Psoas muscle (tissue), 8 donors: ENCODE measurements around the gene NKX2-1. TPM values are rescaled to one million over a fixed set of nuclear protein-coding genes. Genes with fewer than 3 reads are reported as not detected.

ENCODE experiments used
- ATAC-seq, 4 donors: fragments of 200-7000 bp; cut with Tn5 transposase; one replicate each; pipeline ENCODE4 v1.9.1; 2020; ENCODE audit warnings: moderate library complexity in 3 of 4, mild to moderate bottlenecking in 2 of 4
- DNase-seq, 2 donors: peaks; one replicate each; pipeline ENCODE4 v3.0.0-alpha.2; 2020
- H3K27ac ChIP-seq: fragments of 200-600 bp; one replicate; pipeline ENCODE4 v1.8.0; 2022
- H3K27me3 ChIP-seq, 3 donors: fragments of 200-600 bp in 1 of 3; one replicate each; pipeline versions ENCODE4 v1.6.1 to v1.8.0; 2013 to 2022; ENCODE audit warnings: low read length in 2 of 3, mild to moderate bottlenecking in 2 of 3, moderate library complexity in 1 of 3; ENCODE audit not compliant: insufficient read depth in 3 of 3
- H3K36me3 ChIP-seq, 2 donors: fragments of 200-600 bp in 1 of 2; one replicate each; pipeline versions ENCODE4 v1.6.1 to v1.8.0; 2013 to 2022; ENCODE audit warnings: low read depth in 1 of 2, mild to moderate bottlenecking in 1 of 2, moderate library complexity in 1 of 2; ENCODE audit not compliant: insufficient read depth in 1 of 2
- H3K4me1 ChIP-seq: fragments of 200-600 bp; one replicate; pipeline ENCODE4 v1.8.0; 2022
- H3K4me3 ChIP-seq: fragments of 200-600 bp; one replicate; pipeline ENCODE4 v1.8.0; 2022; ENCODE audit warnings: mild to moderate bottlenecking
- H3K9me3 ChIP-seq: fragments of 200-600 bp; one replicate; pipeline ENCODE4 v1.8.0; 2022
- CTCF ChIP-seq: fragments of 200-600 bp; IDR thresholded peaks from one replicate; pipeline ENCODE4 v1.8.0; 2022; ENCODE audit warnings: antibody characterized with exemption
- WGBS, 3 donors: extraction: QIAGEN DNeasy Blood & Tissue Kit; methylation state at CpG; one replicate each; pipeline versions ENCODE4 v1.1.6 to v1.1.7; 2013; 5-methylcytosine and 5-hydroxymethylcytosine counted together
- intact Hi-C, 2 donors: fragments of 100-400 bp; cut with DNase I; formaldehyde crosslinking; loops; one replicate each; pipeline versions ENCODE4 v1.11.0 to v1.14.2; 2022
- polyA plus RNA-seq, 3 donors: library from polyadenylated mRNA; stranded (reverse); fragments of 200-250 nt; gene quantifications; one replicate each; pipeline ENCODE4 v1.2.3, GENCODE V29; 2013
- total RNA-seq, 4 donors: library from RNA; stranded (reverse); fragmentation: NEBNext Ultra II Directional in 2 of 4; extraction: Animal tissue kit (Norgen Biotek cat#: 25700) in 2 of 4; gene quantifications; one replicate each; pipeline versions ENCODE4 v1.2.1 to v1.2.4, GENCODE V29; 2021 to 2023
- donor health status: healthy with polysubstance abuse.
- donor health status: DM: no; HTN: no; CAD: no; lungs with moderate emphysema.
- donor health status: Bipolar disorder and iron deficiency.
- donor health status: healthy.
- donor health status: DM: yes; HTN: yes; CAD: no.
- donor health status: DM: no; HTN: no; CAD: no.
- donor health status: DM: no; HTN: no; CAD: no.
- donor health status: DM: yes; HTN: yes; CAD: no.

The NKX2-1 gene
- total and polyA plus RNA-seq, 7 donors: not detected

GRCh38 chr14:36504771-36505175 lies 15.3 kb downstream of the NKX2-1 start:
- Histone ChIP-seq H3K4me3 (no peak overlapping the region), H3K27ac (no peak overlapping the region), H3K4me1 (peaks cover 5% of the 10 kb centered on the region), H3K27me3 (peaks cover 14 to 100% (median 45%) of the 10 kb centered on the region in 3 donors), H3K36me3 (no peaks in the 10 kb centered on the region), H3K9me3 (no peaks in the 10 kb centered on the region)
- TF ChIP-seq CTCF: no peak
- ATAC-seq (no peak), DNase-seq (no peak)
- WGBS, 3 donors: 23 to 27% (median 24%) methylated on average over 6 of the region's 6 CpGs
- intact Hi-C loops: loop anchor here in 1 of 2 donors (10.0 kb wide), 1 partner anchor 150 kb away; no protein-coding TSS in a partner anchor

- Histone ChIP-seq H3K27ac (no peak overlapping the region), H3K27me3 (peaks cover 14 to 100% (median 40%) of the 10 kb centered on the region in 3 donors), H3K4me1 (peaks cover 5% of the 10 kb centered on the region), H3K9me3 (no peaks in the 10 kb centered on the region), H3K4me3 (peak overlapping the region; percentile 45), H3K36me3 (no peaks in the 10 kb centered on the region)
- 2 to 3% (median 3%) methylated on average over 54 to 68 of the region's 68 CpGs for WGBS, 3 donors
- no peak for TF ChIP-seq CTCF
- DNase-seq (no peak), ATAC-seq (peak in 1 of 4 donors; percentile 42)
- intact Hi-C loops: loop anchor here in 1 of 2 donors (10.0 kb wide), 1 partner anchor 151 kb away; no protein-coding TSS in a partner anchor
These were observed 16.0 kb downstream of the NKX2-1 start for GRCh38 chr14:36503771-36504741.

- H3K27ac ChIP-seq: no peak overlapping the region
- H3K4me1 ChIP-seq: peaks cover 5% of the 10 kb centered on the region
- no peaks in the 10 kb centered on the region for H3K9me3 ChIP-seq
- 0 to 13% (median 7%) methylated on average over 2 of the region's 2 CpGs for WGBS, 3 donors
- intact Hi-C loops: loop anchor here in 1 of 2 donors (10.0 kb wide), 1 partner anchor 152 kb away; no protein-coding TSS in a partner anchor
- peaks cover 16 to 99% (median 35%) of the 10 kb centered on the region in 3 donors for H3K27me3 ChIP-seq
- H3K4me3 ChIP-seq: no peak overlapping the region
- no peaks in the 10 kb centered on the region for H3K36me3 ChIP-seq
- ATAC-seq (no peak), DNase-seq (no peak)
- no peak for TF ChIP-seq CTCF
These were observed 17.2 kb downstream of the NKX2-1 start for GRCh38 chr14:36502558-36503508.

GRCh38 chr14:36498938-36499337 lies 21.1 kb downstream of the NKX2-1 start:
- no peak for DNase-seq
- no peak for ATAC-seq
- no peak for TF ChIP-seq CTCF
- intact Hi-C loops: no loop called here
- Histone ChIP-seq H3K27ac (no peak overlapping the region), H3K27me3 (peaks cover 11 to 99% (median 20%) of the 10 kb centered on the region in 3 donors), H3K9me3 (no peaks in the 10 kb centered on the region), H3K36me3 (no peaks in the 10 kb centered on the region), H3K4me1 (peaks cover under 1% of the 10 kb centered on the region), H3K4me3 (no peak overlapping the region)
- 5 to 9% (median 8%) methylated on average over 2 of the region's 2 CpGs for WGBS, 3 donors
